Peyer's patch (tissue), 4 donors: ENCODE results near the gene DMC1. TPM values are rescaled to one million over a fixed set of nuclear protein-coding genes. Genes with fewer than 3 reads are reported as not detected.

Source experiments
- DNase-seq, 3 donors: peaks; one replicate each; pipeline ENCODE4 v3.0.0-alpha.2; 2017 to 2019
- H3K27ac ChIP-seq, 4 donors: fragments of 200-600 bp; sonication (generic); one replicate each; pipeline ENCODE4 v1.5.1; 2016 to 2019
- H3K27me3 ChIP-seq, 2 donors: fragments of 200-600 bp; sonication (generic); one replicate each; pipeline ENCODE4 v1.5.1; 2019
- H3K36me3 ChIP-seq, 3 donors: fragments of 200-600 bp; sonication (generic); one replicate each; pipeline ENCODE4 v1.5.1; 2016 to 2019
- H3K4me1 ChIP-seq, 4 donors: fragments of 200-600 bp; sonication (generic); one replicate each; pipeline ENCODE4 v1.5.1; 2016 to 2019
- H3K4me3 ChIP-seq, 4 donors: fragments of 200-600 bp; sonication (generic); 1 replicate in 3 of 4; 2 replicates in 1 of 4; pipeline ENCODE4 v1.5.1; 2016 to 2019; ENCODE audit warnings: mild to moderate bottlenecking in 1 of 4
- H3K9me3 ChIP-seq, 4 donors: fragments of 200-600 bp; sonication (generic); one replicate each; pipeline ENCODE4 v1.5.1; 2016 to 2019; ENCODE audit warnings: mild to moderate bottlenecking in 1 of 4
- CTCF ChIP-seq, 6 experiments: fragments of 450-650 bp in 4 of 6; fragments of 200-600 bp in 2 of 6; sonication (generic) in 1 of 6; IDR thresholded peaks; one replicate each; pipeline ENCODE4 v1.5.1; 2017 to 2019; ENCODE audit warnings: antibody characterized with exemption in 6 of 6, mild to moderate bottlenecking in 3 of 6, moderate library complexity in 1 of 6
- POLR2A ChIP-seq, 2 donors: fragments of 450-650 bp; IDR thresholded peaks; one replicate each; pipeline ENCODE4 v1.5.1; 2017; ENCODE audit warnings: antibody characterized with exemption in 2 of 2, mild to moderate bottlenecking in 2 of 2, moderate library complexity in 2 of 2
- total RNA-seq, 4 donors: library from RNA; depleted of rRNA; stranded (reverse); fragments of >200 nt; gene quantifications; one replicate each; pipeline ENCODE4 v1.1.0, GENCODE V29; 2016

The DMC1 gene
- total RNA-seq, 4 donors from 2014 or later: 4.2 TPM; not detected in 3

- Histone ChIP-seq H3K4me1 (peaks cover 0 to 19% (median 0%) of the 10 kb centered on the region in 4 donors), H3K36me3 (peaks cover 0 to 99% (median 14%) of the 10 kb centered on the region in 3 donors)
- TF ChIP-seq POLR2A (IDR thresholded peaks at IDR 0.05) (no peak), CTCF (IDR thresholded peaks at IDR 0.05) (no peak)
Observed at GRCh38 chr22:38494498-38494897, 75.5 kb downstream of the DMC1 start.

GRCh38 chr22:38491707-38492348 lies 78.2 kb downstream of the DMC1 start:
- H3K9me3 ChIP-seq: no peaks in the 10 kb centered on the region
- H3K27me3 ChIP-seq: no peaks in the 10 kb centered on the region
- peak overlapping the region in 2 of 4 donors; percentile 28 to 42 for H3K27ac ChIP-seq
- peaks cover 0 to 99% (median 14%) of the 10 kb centered on the region in 3 donors for H3K36me3 ChIP-seq
- DNase-seq: no peak
- TF ChIP-seq POLR2A (IDR thresholded peaks at IDR 0.05) (no peak), CTCF (IDR thresholded peaks at IDR 0.05) (no peak)
- H3K4me3 ChIP-seq: no peak overlapping the region
- H3K4me1 ChIP-seq: peaks cover 0 to 12% (median 0%) of the 10 kb centered on the region in 4 donors

More at GRCh38 chr22:38494498-38494897, 75.5 kb downstream of the DMC1 start:
- H3K27ac ChIP-seq: no peak overlapping the region
- H3K4me3 ChIP-seq: no peak overlapping the region
- H3K9me3 ChIP-seq: no peaks in the 10 kb centered on the region
- H3K27me3 ChIP-seq: no peaks in the 10 kb centered on the region
- DNase-seq: no peak

GRCh38 chr22:38490915-38491314 lies 79.1 kb downstream of the DMC1 start:
- Histone ChIP-seq H3K4me1 (peaks cover 0 to 12% (median 0%) of the 10 kb centered on the region in 4 donors), H3K36me3 (peaks cover 0 to 99% (median 14%) of the 10 kb centered on the region in 3 donors), H3K27ac (peak overlapping the region in 3 of 4 donors; percentile 20 to 66 (median 42)), H3K4me3 (no peak overlapping the region), H3K27me3 (no peaks in the 10 kb centered on the region), H3K9me3 (no peaks in the 10 kb centered on the region)
- DNase-seq: peak in 2 of 3 donors; percentile 67 to 88
- TF ChIP-seq CTCF (IDR thresholded peaks at IDR 0.05) (no peak), POLR2A (IDR thresholded peaks at IDR 0.05) (no peak)

DNA sequence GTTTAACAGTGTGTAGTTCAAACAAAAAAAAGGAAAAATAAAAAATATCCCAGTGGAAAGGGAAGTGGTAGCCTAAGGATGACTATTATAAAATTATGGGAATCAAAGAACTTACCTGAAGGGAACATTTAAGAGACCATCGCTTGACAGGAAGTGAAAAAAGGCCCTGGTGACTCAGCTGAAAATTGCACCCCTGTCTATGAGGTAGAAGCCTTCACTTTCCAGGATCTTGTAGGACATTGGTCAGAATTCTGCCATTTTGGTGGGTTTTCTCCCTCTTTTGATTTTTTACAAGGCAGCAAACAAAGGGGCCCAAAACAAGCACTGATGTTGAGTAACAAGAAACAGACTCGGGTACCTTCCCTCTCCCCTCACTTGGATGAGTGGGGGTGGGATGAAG lies 79.5 kb downstream of the DMC1 start:
- H3K27me3 ChIP-seq: no peaks in the 10 kb centered on the region
- H3K36me3 ChIP-seq: peaks cover 0 to 99% (median 14%) of the 10 kb centered on the region in 3 donors
- peak overlapping the region in 3 of 4 donors; percentile 20 to 66 (median 42) for H3K27ac ChIP-seq
- no peak for TF ChIP-seq POLR2A (IDR thresholded peaks at IDR 0.05)
- peak in 3 of 6 experiments; percentile 6 to 26 (median 12) for TF ChIP-seq CTCF (IDR thresholded peaks at IDR 0.05)
- H3K4me1 ChIP-seq: peaks cover 0 to 12% (median 0%) of the 10 kb centered on the region in 4 donors
- no peak overlapping the region for H3K4me3 ChIP-seq
- no peak for DNase-seq
- H3K9me3 ChIP-seq: no peaks in the 10 kb centered on the region

- H3K36me3 ChIP-seq: peaks cover 0 to 99% (median 14%) of the 10 kb centered on the region in 3 donors
- DNase-seq: peak in 1 of 3 donors; percentile 7
- no peak overlapping the region for H3K27ac ChIP-seq
- no peaks in the 10 kb centered on the region for H3K9me3 ChIP-seq
- no peaks in the 10 kb centered on the region for H3K27me3 ChIP-seq
- H3K4me1 ChIP-seq: peaks cover 0 to 12% (median 0%) of the 10 kb centered on the region in 4 donors
- no peak overlapping the region for H3K4me3 ChIP-seq
- TF ChIP-seq CTCF (IDR thresholded peaks at IDR 0.05) (no peak), POLR2A (IDR thresholded peaks at IDR 0.05) (no peak)
Observed at GRCh38 chr22:38489561-38490145, 80.3 kb downstream of the DMC1 start.
